GM19099 (cell line): ENCODE data around the gene IDS.

ENCODE experiments used
- POLR2A ChIP-seq: IDR thresholded peaks from 3 replicates; pipeline ENCODE4 v1.6.1; 2011; ENCODE audit warnings: low read depth; ENCODE audit not compliant: insufficient read length; ENCODE audit errors: extremely low read depth

The IDS gene

DNA sequence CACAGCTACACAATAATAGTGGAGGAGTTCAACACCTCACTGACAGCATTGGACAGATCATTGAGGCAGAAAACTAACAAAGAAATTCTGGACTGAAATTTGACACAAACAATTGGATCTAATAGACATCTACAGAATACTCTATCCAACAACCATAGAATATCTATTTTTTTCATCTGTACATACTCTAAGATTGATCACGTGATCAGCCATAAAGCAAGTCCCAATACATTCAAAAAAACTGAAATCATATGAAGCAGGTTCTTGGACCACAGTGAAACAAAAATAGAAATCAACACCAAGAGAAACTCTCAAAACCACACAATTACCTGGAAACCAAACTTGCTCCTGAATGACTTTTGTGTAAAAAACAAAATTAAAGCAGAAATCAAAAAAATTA is 12.2 kb upstream of the IDS start:
- TF ChIP-seq POLR2A = no peak

GRCh38 chrX:149516604-149517003 is 11.5 kb upstream of the IDS start:
- no peak for TF ChIP-seq POLR2A

DNA sequence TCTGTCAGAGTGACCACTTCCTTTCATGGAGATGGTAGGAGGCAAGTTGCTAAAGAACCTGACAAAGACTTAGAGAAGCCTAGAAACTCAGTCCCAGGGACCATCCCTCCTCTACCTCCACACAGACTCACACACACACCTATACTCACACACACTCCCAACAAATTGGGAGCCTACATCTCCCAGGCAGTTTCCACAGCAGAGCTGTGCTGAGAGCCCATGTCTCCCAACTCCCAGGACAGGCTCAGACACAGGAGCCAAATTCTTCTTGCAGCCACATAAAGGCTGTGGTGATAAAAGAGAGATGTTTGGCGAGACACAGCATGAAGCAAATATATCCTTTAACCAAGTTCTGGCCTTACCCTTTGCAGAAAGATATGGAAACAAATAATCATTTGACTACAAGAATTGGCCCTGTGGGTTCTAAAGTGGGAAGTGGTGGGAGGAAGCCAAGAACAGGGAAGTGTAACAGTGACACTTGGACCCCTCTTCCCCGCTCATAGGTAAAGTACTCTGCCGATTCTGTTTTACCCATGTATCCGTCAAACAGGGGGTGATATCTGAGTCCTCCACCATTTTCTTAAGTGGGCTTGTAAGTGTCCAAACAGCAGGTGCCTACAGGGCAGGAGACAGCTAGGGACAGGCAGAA is 11.0 kb upstream of the IDS start:
- no peak for TF ChIP-seq POLR2A

DNA sequence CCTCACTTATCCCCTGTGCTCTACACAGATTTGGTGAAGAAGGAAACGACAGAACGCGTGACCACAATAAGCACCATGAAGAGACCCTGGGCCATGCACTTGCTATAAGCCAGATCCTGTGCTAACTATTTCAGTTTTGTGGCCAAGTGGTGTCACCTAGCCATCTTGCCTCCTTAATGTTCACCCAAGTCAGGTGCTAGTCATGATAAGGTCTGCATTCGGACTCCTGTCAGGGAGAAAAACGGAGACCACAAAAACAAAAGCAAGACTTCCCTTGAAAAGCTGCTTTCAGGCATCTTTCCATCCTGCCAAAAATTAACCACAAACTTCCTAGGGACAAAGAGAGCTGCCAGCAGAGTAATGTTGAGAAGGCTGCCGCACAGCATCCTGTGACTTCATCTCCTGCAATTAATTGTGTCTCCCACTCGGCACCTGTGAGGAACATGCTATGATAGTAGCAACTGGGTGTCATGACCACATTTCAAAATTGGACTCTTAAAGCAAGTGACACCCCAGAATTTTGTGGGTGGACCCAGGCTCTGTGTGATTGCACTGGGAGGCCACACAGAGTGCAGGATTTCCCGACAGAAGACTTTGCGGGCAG is 8.8 kb upstream of the IDS start:
- no peak for TF ChIP-seq POLR2A

- TF ChIP-seq POLR2A = no peak
Measured at GRCh38 chrX:149512225-149512885, 7.2 kb upstream of the IDS start.

GRCh38 chrX:149511081-149511480 is 6.0 kb upstream of the IDS start:
- no peak for TF ChIP-seq POLR2A

DNA sequence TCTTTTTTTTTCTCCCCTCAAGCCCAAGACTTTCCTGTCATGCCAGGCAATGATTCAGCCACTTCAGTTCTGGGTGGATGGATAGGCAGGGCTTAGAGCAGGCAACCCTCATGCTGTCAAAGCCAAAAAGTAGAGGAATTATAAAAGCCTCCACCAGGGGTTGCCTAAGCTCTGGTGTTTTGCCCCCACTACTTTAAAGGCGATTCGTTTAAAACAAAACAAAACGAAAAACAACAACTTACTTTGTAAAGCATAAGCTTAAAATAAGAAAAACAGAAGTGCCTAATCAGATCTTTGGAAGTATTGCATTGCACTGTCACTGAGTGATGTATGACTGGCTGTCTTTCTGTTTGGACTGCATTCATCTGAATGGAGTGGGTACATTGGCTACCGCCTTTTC is 5.3 kb upstream of the IDS start:
- TF ChIP-seq POLR2A = no peak

DNA sequence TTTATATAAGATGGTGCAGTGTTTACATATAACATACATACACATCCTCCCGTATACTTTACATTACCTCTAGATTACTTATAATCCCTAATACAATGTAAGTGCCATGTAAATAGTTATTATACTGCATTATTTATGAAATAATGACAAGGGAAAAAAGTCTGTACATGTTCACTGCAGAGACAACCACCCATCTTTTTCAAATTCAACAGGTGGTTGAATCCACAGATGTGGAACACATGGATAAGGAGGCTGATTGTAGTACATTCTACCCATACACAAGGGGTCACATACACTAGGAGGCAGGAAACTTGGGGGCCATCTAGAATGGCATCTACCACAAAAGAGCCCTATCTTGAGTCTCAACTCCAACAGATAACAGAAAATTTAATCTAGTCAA is 3.4 kb upstream of the IDS start:
- TF ChIP-seq POLR2A = no peak

- no peak for TF ChIP-seq POLR2A
Measured at GRCh38 chrX:149506349-149506748, 1.2 kb upstream of the IDS start.

GRCh38 chrX:149505671-149506070 is 565 bp upstream of the IDS start:
- no peak for TF ChIP-seq POLR2A

- no peak for TF ChIP-seq POLR2A
Measured at GRCh38 chrX:149504226-149504914, 736 bp downstream of the IDS start.

DNA sequence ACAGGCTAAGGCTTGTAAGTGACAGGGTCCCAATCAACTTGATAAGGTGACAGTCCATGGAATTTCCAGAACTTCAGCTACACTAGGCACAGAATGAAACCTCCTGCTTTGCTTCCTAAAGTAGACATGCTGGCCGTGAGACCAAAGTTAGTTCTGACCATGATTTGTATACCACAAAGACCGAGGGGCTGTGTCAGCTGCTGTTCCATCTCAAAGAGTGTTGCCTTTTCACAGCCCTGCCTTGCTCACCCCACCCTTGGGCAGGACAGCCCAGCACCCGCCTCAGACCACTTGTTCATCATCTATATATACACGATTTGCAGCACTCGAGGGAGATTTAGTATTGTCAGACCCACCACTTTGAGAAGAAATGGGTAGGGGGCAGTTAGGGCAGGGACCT is 5.3 kb downstream of the IDS start:
- TF ChIP-seq POLR2A = no peak

DNA sequence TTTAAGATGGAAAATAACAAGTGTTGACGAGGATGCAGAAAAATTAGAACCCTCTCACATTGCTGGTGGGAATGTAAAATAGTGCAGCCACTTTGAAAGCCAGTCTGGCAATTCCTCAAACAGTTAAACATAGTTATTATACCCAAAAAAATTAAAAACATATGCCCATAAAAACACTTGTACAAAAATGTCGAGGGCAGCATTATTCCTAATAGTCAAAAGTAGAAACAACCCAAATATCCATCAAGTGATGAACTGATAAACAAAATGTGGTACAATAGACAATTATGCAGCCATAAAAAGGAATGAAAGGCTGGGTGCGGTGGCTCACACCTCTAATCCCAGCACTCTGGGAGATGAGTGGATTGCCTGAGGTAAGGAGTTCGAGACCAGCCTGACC is 6.3 kb downstream of the IDS start:
- no peak for TF ChIP-seq POLR2A

- no peak for TF ChIP-seq POLR2A
Measured at GRCh38 chrX:149497626-149498025, 7.5 kb downstream of the IDS start.

DNA sequence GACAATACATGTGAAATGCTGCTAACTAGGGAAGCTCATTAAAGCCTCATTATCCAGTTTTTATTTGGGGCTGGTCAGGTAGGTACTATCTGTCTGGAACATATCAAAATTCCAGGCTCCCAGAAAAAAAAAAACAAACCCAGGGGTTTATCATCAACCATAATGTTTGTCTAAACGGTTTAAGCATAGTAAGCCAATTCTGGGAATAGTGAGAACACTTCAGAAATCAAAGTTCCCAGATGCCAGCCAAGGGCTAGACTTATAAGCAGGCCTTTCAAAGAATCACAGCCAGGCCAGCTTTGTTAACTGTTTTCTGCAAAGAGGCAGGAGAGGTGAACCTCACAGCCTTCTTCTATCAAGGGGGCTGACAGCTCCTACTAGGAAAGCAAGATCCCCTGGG is 8.1 kb downstream of the IDS start:
- no peak for TF ChIP-seq POLR2A

GRCh38 chrX:149495573-149496071 is 9.5 kb downstream of the IDS start:
- no peak for TF ChIP-seq POLR2A
